NT2/D1 (cell line): ENCODE measurements around the gene HP.
"Not testable (repeated sequence)": the region's sequence is repeated elsewhere in the genome, so short reads cannot be mapped to it uniquely, and the experiment has no call there.

Source experiments
- SUZ12 ChIP-seq: IDR thresholded peaks from 2 replicates; pipeline ENCODE4 v1.6.1; 2011; ENCODE audit not compliant: insufficient read length, insufficient read depth; ENCODE audit errors: extremely low read depth
- YY1 ChIP-seq: IDR thresholded peaks from 2 replicates; pipeline ENCODE4 v1.6.1; 2011; ENCODE audit not compliant: insufficient read length, insufficient read depth

GRCh38 chr16:72075067-72075466 lies 20.8 kb downstream of the HP start:
- TF ChIP-seq YY1, SUZ12: not testable (repeated sequence)
